GM18951 (cell line): ENCODE measurements around the gene RBM7.

Experiments
- POLR2A ChIP-seq: IDR thresholded peaks from 4 replicates; pipeline ENCODE4 v1.6.1; 2011; ENCODE audit warnings: mild to moderate bottlenecking; ENCODE audit not compliant: insufficient read length, insufficient read depth; ENCODE audit errors: extremely low read depth
- in situ Hi-C: fragments of 300-500 bp; cut with MboI; formaldehyde crosslinking; loops from one replicate; pipeline ENCODE4 v1.12.0; 2022; ENCODE audit warnings: low sequenced_read_pairs, mixed read lengths, inconsistent platforms; ENCODE audit not compliant: unreplicated experiment

RBM7 gene

DNA sequence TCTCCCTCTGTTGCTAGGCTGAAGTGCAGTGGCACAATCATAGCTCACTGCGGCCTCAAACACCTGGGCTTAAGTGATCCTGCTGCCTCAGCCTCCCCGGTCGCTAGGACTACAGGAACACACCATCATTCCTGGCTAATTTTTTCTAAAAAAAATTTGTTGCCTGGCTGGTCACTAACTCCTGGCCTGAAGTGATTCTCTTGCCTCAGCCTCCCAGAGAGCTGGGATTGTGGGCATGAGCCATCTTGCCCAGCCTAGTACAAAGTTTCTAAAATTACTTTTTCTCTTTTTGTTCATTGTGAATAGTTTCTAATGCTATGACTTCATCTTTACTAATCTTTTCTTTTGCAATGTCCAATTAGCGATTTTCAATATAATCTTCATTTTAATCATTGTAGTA, 12.5 kb downstream of the RBM7 start:
- no peak for TF ChIP-seq POLR2A
- in situ Hi-C loops, result no loop called here

DNA sequence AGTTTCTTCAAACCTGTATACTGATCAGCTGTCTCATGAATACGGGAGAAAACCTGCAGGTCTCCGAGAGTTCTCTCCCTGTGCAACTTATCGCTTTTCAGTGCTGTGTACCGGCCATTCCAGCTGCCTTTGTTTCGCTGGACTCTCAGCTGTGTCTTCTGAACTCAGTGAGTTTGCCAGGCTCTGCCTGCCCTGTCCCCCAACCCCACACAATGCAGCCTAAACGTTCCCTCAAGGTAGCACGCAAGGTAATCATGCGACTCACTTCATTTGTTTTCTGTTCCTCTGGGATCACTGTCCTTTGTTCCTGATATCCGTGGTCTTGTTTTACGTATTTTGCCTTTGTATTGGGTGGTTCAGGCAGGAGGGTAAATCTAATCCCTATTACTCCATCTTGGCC, 13.5 kb downstream of the RBM7 start:
- in situ Hi-C loops, result no loop called here
- TF ChIP-seq POLR2A, result no peak

DNA sequence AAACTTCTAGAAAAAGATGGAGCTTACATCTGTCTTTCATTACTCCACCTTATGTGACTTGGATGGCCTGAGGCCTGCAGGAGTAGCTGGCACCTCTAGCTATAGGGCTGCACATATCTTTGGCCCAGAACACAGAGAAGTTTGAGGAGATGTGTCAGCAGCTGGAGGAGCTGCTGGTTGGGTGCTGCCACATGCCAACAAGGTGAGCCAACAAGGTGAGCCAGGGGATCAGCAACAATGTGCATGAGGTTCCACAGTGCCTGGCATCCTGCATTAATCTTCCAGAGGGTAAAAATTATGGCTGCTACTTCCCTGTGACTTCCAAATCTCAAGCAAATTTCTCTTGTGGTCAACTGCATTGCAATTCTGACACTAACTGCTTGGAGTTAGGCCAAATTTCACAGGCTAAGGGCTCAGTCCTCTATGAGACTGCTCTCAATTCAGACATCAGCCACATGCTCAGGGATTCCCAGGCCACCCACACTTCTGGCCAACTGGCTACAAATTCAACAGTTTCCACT, 16.0 kb downstream of the RBM7 start:
- TF ChIP-seq POLR2A, result no peak
- in situ Hi-C loops, result no loop called here

DNA sequence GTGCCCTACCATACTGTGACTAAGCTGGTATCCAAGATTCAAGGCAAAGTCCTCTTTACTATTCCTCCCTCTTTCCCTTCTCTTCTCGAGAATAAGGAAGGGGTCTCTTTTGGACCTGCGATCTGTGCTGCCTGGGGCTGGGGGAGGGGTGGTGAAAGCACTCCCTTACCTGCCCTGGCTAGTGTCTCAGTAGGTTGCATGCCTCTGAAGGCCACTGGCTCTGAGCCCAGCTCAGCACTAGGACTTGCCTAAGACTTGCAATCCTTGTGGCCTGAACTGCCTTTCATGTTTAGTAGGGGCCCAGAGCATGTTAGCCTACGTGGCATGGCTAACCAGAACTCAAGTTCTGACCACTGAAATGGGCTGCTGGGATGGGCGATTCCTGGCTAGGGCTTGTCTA, 25.8 kb downstream of the RBM7 start:
- in situ Hi-C loops, result no loop called here
- TF ChIP-seq POLR2A, result no peak

DNA sequence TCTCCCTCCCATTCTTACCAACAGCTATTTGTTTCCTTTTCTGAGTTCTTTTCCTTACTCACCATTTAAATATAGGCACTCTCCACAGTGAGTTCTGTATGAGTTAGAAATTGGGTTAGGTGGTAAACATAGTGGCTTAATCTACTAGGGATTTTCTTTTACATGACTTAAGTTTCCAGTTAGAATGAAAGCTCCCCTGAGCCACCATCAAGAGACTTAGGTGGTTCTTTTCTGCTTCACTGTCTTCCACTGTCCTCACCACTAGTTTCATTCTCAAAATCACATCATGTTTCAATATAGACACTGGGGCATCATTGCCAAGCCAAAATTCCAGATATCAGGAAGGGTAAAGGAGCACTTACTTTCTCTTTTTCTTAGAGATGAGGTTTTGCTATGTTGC, 29.8 kb downstream of the RBM7 start:
- TF ChIP-seq POLR2A, result no peak
- in situ Hi-C loops, result no loop called here

DNA sequence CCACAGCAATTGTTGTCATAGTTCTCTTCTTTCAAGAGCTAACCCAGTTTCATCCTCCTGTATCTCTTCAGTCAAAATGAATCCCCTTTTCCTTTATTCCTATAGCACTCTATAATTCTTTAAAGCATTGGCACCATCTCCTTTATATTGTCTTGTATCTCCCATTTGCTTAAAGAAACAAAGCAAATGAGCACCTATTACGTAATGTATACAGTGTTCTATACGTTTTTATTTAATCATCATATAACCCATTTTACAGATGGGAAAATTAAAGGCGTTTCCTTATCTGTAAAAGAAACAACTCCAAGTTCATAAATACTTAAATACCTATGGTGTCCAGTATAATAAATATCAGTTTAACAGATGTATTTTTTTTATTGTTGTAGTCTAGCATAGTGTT, 32.4 kb downstream of the RBM7 start:
- TF ChIP-seq POLR2A, result no peak
- in situ Hi-C loops, result no loop called here

DNA sequence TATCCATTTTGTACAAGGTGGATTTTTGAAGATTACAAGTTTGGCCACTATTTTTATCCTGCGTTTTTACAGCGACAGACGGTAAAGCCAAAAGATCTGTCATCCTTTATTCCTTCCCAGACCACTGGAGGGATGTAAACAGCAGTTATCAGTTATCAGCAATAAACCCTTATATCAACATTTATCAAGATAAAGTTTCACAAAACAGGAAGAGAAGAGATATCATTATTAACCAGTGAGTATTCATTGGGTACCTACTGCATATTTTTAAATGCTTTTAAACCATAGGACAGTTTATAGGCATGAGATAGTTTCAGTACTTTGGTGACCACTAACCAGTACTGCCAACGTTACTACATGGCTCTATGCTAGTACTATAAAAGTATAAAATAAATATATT, 32.9 kb downstream of the RBM7 start:
- TF ChIP-seq POLR2A, result no peak
- in situ Hi-C loops, result no loop called here

DNA sequence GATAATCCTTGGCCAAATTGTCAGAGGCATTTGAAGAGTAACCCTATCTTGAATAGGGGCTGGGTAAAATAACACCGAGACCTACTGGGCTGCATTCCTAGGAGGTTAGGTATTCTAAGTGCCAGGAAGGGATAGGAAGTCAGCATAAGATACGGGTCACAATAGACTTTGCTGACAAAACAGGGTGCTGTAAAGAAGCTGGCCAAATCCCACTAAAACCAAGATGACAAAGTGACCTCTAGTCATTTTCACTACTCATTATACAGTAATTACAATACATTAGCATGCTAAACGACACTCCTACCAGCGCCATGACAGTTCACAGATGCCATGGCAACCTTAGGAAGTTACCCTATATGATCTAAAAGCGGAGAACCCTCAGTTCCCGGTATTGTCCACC, 37.8 kb downstream of the RBM7 start:
- TF ChIP-seq POLR2A, result no peak
- in situ Hi-C loops, result no loop called here

DNA sequence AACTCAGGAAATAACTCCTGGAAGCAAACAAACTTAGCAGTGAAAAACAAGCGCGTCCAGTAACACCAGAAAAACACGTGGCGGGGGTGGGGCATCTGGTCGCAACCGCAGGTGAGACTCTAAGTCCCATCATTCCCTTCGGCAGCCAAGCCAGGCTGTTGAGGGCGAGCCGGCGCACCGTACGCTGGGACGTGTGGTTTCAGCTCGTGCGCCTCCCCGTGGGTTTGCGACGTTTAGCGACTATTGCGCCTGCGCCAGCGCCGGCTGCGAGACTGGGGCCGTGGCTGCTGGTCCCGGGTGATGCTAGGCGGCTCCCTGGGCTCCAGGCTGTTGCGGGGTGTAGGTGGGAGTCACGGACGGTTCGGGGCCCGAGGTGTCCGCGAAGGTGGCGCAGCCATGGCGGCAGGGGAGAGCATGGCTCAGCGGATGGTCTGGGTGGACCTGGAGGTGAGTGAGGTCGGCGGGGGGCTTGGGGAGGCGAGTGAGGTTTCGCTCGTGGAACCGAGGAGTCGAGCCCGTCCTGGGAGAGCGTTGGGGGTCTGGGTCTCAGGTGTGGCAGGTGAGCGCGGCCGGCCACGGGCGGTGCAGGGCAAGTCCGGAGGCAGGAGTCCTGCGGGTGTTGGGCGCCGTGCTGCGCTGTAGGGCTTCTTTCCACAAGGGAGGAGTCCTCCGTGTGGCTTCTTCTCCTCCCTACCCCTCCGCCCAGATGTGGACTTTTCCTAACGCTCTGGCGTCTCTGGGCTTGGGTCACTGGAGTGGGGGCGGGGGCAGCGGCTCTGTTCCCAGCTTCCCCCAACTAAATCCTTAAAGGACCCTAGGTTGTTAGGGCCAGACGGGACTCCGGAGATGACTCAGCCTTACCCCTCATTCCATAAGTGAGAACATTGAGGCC, 39.0 kb downstream of the RBM7 start, which contains the start of gene REXO2:
TSS of gene REXO2 (plus strand) at position 239 of the 892 bp plus-strand sequence. CDS start at position 301, 62 bp downstream.
- in situ Hi-C loops, result no loop called here
- TF ChIP-seq POLR2A, result peak; percentile 64

DNA sequence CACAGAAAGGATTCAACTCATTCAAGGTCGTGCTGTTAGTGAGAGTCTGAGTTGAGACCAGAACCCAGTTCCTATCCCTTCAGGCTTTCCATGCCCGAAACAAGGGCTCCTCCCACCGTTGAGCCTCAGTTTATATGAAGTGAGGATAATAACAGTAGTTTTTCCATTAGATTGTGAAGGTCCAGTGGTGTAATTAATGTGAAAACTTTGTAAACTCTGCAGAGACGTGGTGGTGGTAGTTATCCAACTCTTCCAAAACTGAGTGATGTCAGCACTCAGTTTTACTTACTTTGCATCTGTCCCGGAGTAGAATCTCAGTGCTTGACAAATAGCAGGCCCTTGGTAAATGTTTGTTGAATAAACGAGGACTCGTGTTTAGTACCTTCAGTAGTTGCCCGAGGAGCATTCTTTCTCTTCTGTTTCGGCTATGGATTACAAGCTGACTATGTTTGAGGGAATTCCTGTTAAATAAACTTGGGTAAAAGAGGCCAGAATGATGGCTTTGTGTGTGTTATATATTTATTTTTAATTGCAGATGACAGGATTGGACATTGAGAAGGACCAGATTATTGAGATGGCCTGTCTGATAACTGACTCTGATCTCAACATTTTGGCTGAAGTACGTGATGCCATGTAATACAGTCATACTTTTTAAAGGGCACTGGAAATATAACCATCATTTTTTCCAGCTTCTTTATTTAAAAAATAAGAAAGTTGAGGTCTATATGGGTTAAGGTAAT, 39.8 kb downstream of the RBM7 start:
- TF ChIP-seq POLR2A, result no peak
- in situ Hi-C loops, result no loop called here

DNA sequence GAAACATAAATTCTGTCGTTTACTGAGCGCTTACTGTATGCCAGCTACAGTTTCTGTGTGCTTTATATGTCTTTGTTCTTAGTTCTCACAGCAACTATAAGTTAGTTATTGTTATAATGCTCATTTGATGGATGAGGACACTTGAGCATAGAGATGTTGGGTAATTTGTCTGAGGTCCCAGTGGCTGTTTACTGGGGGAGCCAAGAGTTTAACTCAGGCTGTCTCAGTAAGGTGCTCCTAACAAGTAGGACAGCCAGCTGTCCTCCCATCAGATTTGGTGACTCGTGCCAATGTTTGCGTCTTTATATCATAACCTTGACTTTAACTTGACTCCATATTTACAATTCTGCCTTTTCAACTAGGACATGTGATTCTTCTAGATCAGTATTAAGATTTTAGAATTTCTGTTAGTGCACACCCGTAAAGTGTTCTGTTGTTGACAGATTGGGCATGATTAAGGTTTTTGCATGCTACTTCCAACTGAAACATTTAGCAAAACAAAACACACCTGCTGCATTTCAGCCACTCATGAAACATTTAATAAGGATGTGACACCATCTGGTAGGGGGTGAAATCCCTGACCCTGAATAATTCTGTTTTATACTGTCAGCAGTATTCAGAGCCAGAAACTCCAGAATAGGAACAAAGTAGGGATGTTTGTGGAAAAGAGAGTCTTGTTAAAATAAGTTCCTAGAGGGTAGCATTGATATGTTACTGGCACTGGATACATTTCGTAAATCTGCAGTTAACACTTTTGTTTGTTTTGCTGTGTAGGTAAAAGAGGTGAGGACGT, 40.7 kb downstream of the RBM7 start:
- in situ Hi-C loops, result no loop called here
- no peak for TF ChIP-seq POLR2A

DNA sequence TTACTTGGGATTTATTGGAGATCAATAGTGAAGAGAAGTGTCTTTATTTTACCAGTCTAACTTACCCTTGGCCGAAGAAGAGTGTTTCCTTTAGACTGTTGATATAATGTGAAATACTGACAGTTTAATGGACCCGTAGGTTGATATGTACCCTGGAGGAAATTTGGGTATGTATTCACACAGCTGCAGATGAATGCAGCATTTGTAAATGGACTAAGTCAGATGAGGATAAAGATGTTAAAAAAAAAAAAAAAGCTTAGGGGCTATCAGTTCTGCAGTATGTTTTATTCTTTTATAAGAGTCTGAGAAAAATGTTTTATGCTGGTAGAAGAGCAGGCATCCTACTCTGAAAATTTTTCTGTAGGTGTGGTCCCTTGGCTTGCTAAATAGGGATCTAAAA, 41.5 kb downstream of the RBM7 start:
- no peak for TF ChIP-seq POLR2A
- in situ Hi-C loops, result no loop called here

DNA sequence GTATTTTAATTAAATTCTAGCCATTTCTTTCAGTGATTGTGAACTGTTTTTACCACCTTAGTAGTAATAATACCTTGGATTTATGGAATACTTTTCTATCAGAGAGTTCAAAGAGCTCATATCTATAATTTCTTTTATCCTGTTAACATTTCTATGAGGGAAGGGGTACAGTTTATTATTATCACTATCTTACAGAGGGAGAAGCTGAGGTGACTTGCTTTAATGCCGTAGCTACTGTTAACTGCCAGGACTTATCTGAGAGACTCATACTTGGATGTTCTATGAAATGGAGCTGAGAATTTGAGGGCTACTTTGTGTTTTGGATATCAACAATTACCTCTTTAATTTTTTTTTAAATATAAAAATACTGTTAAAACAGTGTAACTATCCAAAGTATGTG, 42.1 kb downstream of the RBM7 start:
- no peak for TF ChIP-seq POLR2A
- in situ Hi-C loops, result no loop called here

DNA sequence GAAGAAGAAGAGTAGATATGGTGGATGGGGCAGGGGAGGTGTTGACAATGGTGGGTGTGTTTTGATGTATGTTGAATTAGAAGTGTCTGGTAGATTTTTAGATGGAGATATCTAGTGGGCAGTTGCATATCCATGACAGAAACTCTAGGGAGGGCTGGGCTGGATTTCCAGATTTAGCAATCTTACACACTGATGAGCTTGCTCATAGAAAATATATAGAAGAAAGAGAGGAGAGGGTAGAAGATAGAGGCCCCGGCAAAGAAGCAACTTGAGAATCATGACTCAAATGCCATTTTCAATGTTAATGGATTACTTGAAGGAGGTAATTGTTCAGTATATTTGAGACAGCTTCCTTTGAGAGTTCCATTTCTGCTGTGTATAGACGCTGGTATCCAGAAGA, 47.0 kb downstream of the RBM7 start:
- in situ Hi-C loops, result no loop called here
- no peak for TF ChIP-seq POLR2A
